HG02938 (cell line): Measurements from ENCODE around the gene ZNF705A.
"Not testable (repeated sequence)": the region's sequence is repeated elsewhere in the genome, so short reads cannot be mapped to it uniquely, and the experiment has no call there.

Experiments
- ATAC-seq: cut with Tn5 transposase; IDR thresholded peaks from one replicate; pipeline ENCODE4 v1.9.1; 2021; ENCODE audit warnings: mild to moderate bottlenecking, moderate library complexity; ENCODE audit not compliant: unreplicated experiment

The ZNF705A gene

GRCh38 chr12:8156845-8157244 lies at the start of gene ZNF705A:
ZNF705A (plus strand) TSS chr12:8157015; CDS start chr12:8172626, 15,611 bp downstream.
- no peak for ATAC-seq

DNA sequence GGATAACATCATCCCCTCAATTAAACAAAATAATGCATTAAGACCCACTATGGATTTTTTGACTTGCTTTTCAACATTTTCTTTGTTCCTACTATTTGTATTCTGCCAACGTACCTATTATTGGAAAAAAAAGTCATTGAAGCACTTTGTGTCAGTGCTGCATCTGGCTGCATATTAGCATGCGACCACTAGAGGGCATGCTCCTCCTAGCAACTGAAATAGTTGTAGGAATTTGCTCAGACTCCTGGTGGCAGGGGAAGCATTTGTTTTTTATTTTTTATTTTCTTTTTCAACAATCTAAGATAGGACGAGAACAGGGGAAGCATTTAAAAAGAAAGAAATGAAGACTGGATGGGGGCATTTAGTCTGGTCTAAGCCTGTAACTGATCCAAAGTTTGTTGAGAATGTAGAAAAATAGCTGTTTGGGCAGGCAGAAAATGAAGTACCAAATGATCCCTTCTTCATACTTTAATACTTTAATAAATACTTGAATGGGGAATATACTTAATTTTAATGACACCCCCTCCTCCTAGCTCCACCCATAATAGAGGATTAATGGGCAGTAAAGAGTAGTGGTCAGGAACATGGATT lies 47.9 kb upstream of the ZNF705A start:
- ATAC-seq: no peak

GRCh38 chr12:8113117-8113516 lies 43.7 kb upstream of the ZNF705A start:
- not testable (repeated sequence) for ATAC-seq

DNA sequence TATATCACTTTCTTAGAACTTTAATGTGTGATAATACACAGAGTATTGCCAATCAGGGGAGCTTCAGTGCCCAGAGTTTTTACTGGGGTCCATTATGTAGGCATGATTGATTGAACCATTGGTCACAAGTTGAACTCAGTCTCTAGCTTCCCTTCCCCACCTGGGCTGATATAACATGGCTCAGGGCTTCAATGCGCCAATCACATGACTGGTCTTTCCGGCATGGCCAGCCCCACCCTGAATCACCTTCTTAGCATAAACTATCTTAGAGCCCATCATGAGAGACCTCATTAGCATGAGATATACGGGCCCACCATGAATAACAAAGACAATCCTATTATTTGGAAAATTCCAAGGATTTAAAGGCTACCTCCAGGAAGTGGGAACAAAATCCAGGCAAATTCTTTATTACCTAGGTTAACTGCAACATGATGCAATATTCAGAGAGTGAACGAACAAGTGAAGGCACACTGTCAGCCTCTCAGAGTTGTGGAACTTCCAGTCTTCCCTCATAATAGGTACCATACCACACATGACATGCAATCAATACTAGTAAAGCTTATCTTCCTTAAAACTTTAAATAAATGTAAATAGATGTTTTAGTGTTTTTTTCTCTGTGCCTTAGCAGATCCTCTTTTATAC lies 36.6 kb upstream of the ZNF705A start:
- ATAC-seq: no peak

DNA sequence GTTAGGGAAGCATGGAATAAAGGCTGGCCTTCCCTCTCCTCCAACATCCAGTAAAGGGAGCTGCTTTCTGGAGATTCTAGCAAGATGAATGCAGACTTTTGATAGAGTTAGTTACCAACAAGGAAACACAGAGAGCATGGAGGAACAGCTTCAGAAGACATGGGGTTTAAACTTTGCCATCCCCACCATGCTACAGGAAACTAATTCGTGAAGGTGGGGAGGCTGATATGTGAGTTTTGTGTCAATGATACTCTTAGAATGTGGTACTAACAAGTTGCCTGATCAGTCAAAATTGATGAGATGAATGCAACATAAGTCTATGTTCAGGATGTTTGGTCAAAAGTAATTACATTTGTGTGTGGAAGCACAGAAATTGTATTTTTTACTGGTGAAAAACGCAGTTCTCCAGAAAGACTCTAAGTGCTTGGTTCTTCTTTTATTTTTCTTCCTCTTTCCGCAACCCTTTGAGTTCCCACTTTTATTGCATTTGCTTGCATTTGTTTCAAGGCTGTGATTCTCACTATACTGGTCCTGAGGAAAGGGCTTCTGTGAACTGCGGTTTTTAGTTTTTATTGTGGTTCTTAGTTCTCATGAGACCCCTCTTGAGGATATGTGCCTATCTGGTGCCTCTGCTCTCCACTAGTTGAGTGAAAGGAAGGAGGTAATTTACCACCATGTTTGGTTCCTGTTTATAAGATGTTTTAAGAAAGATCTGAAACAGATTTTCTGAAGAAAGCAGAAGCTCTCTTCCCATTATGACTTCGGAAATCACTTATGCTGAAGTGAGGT lies 33.5 kb upstream of the ZNF705A start, which contains the start of gene CLEC4A:
Gene CLEC4A (plus strand): TSS at position 494 of the 789 bp plus-strand sequence. CDS start 262 bp downstream, at position 756.
- no peak for ATAC-seq

DNA sequence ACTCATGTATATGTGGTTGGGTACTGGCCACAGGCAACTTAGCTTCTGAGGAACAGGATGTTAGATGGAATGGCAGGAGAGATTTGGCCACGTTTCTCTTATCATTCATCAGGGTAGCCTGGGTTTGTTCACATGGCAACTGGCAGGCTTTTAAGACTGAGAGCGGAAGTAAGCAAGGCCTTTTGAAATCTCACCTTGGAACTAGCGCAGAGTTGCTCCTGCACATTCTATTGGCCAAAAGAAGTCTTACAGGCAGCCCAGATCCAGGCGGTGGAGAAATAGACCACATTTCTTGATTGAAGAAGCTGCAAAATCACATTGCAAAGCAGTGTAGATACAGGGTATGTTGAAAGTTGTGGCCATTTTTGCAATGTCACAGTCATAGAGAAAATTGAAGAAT lies 29.7 kb upstream of the ZNF705A start:
- no peak for ATAC-seq

GRCh38 chr12:8133636-8134397 lies 23.0 kb upstream of the ZNF705A start:
- ATAC-seq: not testable (repeated sequence)

- not testable (repeated sequence) for ATAC-seq
These were observed 22.4 kb upstream of the ZNF705A start for GRCh38 chr12:8134398-8134930.

DNA sequence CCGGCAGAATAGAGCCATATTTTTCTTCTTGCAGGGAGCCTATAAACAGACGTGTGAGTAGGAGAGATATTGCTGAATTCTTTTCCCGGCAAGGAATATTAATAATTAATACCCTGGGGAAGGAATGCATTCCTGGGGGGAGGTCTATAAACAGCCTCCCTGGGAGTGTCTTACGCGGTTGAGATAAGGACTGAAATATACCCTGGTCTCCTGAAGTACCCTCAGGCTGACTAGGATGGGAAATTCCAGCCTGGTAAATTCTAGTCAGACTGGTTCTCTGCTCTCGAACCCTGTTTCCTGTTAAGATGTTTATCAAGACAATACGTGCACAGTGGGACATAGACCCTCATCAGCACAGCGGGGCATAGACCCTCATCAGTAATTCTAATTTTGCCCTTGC lies 15.2 kb upstream of the ZNF705A start:
- ATAC-seq: not testable (repeated sequence)

- no peak for ATAC-seq
These were observed 13.6 kb upstream of the ZNF705A start for GRCh38 chr12:8143261-8143660.

- ATAC-seq: no peak
These were observed 10.9 kb upstream of the ZNF705A start for GRCh38 chr12:8145754-8146441.

- no peak for ATAC-seq
These were observed 10.4 kb upstream of the ZNF705A start for GRCh38 chr12:8146442-8146771.

GRCh38 chr12:8154526-8154925 lies 2.3 kb upstream of the ZNF705A start:
- ATAC-seq: no peak

DNA sequence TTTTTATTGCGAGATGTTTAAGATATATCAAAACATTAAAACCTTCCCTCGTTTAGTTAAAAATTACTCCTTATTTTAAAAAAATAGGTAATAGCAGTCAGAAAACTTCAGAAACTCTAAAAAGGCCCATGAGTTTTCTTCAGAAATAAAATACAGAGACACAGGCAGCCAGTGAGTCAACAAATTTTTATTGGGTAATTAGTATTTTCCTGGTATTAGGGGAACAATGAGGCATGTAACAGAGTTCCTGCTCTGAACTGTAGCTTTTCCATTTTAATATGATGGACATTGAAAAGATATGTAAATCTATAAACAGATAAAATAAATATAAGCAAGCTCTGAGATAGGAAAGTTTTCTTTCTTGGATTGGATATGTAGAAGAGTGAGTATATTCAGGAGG lies 399 bp upstream of the ZNF705A start:
- ATAC-seq: no peak

DNA sequence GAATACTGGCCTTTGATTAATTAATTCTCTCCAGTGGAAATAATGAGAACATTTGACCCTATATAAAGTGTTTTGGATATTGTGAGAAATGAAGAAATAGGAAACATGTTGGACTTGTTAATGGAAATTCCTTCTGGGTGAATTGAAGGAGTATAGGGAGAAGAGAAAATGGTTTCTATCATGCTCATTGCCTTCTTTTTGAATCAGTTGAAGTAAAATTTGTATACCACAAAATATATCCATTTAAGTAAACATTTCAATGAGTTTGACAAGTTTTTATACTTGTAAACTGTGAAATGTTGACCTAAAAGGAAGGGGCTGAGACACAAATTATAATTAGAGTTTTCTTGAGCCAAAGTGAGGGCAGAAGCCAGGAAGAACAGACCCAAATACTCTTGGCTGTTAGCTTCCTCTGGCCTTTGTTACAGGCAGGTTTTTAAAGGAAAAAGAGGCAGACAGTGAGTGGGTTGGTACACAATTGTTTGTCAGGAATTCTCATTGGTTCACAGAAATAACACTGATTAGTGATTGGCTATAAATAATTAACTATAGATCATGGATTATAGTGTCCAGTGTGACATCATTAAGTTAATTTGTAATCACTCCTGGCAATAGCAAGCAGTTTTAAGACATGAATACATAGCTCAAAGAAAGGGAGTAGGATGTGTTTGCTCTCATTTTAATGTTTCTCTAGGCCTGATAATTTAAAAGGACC lies 826 bp downstream of the ZNF705A start:
- no peak for ATAC-seq

GRCh38 chr12:8172911-8173310 lies 16.1 kb downstream of the ZNF705A start:
- not testable (repeated sequence) for ATAC-seq

- not testable (repeated sequence) for ATAC-seq
These were observed 23.3 kb downstream of the ZNF705A start for GRCh38 chr12:8179989-8180585.

DNA sequence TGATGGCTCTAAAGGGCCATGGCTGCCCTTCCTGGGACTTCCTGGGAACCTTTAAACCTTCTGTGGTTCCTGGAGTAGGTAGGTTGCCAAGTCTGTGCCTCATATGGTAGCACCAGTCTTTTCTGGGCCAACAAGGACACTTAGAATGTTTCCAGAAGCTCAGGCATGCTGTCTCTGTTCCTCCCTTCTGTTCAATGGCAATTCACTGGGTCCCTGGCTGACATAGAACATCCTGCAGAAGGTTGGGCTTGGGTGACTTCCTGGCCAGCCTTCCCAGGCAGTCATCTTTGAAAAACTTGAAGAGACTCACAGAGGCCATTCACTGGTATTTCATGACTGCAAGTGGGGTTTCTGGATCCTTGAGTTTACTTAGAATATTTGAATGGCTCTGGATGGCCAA lies 24.5 kb downstream of the ZNF705A start:
- not testable (repeated sequence) for ATAC-seq

- ATAC-seq: not testable (repeated sequence)
These were observed 26.1 kb downstream of the ZNF705A start for GRCh38 chr12:8182923-8183322.
